WTC11 (cell line): ENCODE measurements around the gene RHOBTB3.

Experiments
- ATF1 ChIP-seq: sonication (generic); formaldehyde crosslinking; IDR thresholded peaks from 2 replicates; pipeline ENCODE4 v1.8.1; 2023; ENCODE audit warnings: mild to moderate bottlenecking, moderate library complexity, missing genetic modification reagents
- ATF3 ChIP-seq: sonication (generic); formaldehyde crosslinking; conservative IDR thresholded peaks from 2 replicates; pipeline ENCODE4 v1.8.1; 2022; ENCODE audit warnings: mild to moderate bottlenecking, missing genetic modification reagents
- CREB1 ChIP-seq: sonication (generic); formaldehyde crosslinking; IDR thresholded peaks from 2 replicates; pipeline ENCODE4 v1.8.0; 2023; ENCODE audit warnings: mild to moderate bottlenecking, missing genetic modification reagents
- ELF4 ChIP-seq: sonication (generic); formaldehyde crosslinking; IDR thresholded peaks from 2 replicates; pipeline ENCODE4 v1.8.1; 2022; ENCODE audit warnings: low read depth, mild to moderate bottlenecking, moderate library complexity, missing genetic modification reagents
- FOXP1 ChIP-seq: sonication (generic); formaldehyde crosslinking; IDR thresholded peaks from 2 replicates; pipeline ENCODE4 v1.8.0; 2022; ENCODE audit warnings: missing genetic modification reagents, mild to moderate bottlenecking, moderate library complexity, borderline replicate concordance
- JUN ChIP-seq: sonication (generic); formaldehyde crosslinking; IDR thresholded peaks from 2 replicates; pipeline ENCODE4 v1.8.0; 2023; ENCODE audit warnings: mild to moderate bottlenecking, missing genetic modification reagents
- SP1 ChIP-seq: sonication (generic); formaldehyde crosslinking; conservative IDR thresholded peaks from 2 replicates; pipeline ENCODE4 v1.8.1; 2022; ENCODE audit warnings: missing genetic modification reagents
- TCF7 ChIP-seq: sonication (generic); formaldehyde crosslinking; IDR thresholded peaks from 2 replicates; pipeline ENCODE4 v1.8.0; 2022; ENCODE audit warnings: mild to moderate bottlenecking, low read depth, missing genetic modification reagents, moderate library complexity
- ZNF317 ChIP-seq: sonication (generic); formaldehyde crosslinking; IDR thresholded peaks from 2 replicates; pipeline ENCODE4 v1.8.1; 2023; ENCODE audit warnings: low read depth, mild to moderate bottlenecking, moderate library complexity, missing genetic modification reagents, borderline replicate concordance
- ZNF423 ChIP-seq: fragments of 250-450 bp; sonication (Bioruptor Pico); IDR thresholded peaks from 2 replicates; pipeline ENCODE4 v2.1.2; 2022; ENCODE audit warnings: mild to moderate bottlenecking, moderate library complexity
- TF ChIP-seq, protein P1 (sequence below): fragments of 200-600 bp; IDR thresholded peaks from 2 replicates; pipeline ENCODE4 v1.8.0; 2022; ENCODE audit warnings: antibody characterized with exemption
- TF ChIP-seq, protein P2 (sequence below): sonication (generic); formaldehyde crosslinking; IDR thresholded peaks from 2 replicates; pipeline ENCODE4 v1.8.1; 2022; ENCODE audit warnings: low read depth, missing genetic modification reagents, borderline replicate concordance
- TF ChIP-seq, protein P3 (sequence below): sonication (generic); formaldehyde crosslinking; IDR thresholded peaks from 2 replicates; pipeline ENCODE4 v1.8.0; 2022; ENCODE audit warnings: mild to moderate bottlenecking, missing genetic modification reagents

DNA sequence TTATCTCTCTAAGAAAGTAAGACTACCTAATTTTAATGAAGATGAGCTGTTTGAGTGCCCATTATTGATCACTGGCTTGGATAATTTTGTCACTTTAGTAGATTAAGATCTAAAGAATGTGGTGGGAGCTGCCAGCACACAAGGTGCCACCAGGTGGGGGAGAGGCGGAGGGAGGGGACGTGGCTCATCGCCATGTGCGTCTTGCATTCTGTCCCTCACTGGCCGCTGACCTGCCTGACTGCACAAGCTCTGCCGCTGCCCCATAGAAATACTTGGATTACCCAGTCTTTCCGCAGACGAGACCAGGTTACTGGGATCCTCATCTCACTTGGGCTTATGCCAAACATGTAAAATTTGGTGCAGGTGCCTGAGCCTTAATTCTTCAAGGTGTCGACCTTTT lies 37.6 kb downstream of the RHOBTB3 start:
- TF ChIP-seq, protein P1, sequence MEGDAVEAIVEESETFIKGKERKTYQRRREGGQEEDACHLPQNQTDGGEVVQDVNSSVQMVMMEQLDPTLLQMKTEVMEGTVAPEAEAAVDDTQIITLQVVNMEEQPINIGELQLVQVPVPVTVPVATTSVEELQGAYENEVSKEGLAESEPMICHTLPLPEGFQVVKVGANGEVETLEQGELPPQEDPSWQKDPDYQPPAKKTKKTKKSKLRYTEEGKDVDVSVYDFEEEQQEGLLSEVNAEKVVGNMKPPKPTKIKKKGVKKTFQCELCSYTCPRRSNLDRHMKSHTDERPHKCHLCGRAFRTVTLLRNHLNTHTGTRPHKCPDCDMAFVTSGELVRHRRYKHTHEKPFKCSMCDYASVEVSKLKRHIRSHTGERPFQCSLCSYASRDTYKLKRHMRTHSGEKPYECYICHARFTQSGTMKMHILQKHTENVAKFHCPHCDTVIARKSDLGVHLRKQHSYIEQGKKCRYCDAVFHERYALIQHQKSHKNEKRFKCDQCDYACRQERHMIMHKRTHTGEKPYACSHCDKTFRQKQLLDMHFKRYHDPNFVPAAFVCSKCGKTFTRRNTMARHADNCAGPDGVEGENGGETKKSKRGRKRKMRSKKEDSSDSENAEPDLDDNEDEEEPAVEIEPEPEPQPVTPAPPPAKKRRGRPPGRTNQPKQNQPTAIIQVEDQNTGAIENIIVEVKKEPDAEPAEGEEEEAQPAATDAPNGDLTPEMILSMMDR: no peak
- TF ChIP-seq JUN (no peak), ZNF423 (CRISPR knock-in tag) (no peak), ZNF317 (CRISPR knock-in tag) (no peak), ELF4 (no peak), SP1 (CRISPR knock-in tag) (no peak), ATF3 (CRISPR knock-in tag) (no peak), ATF1 (CRISPR knock-in tag) (no peak), TCF7 (no peak), CREB1 (no peak), FOXP1 (CRISPR knock-in tag) (no peak)
- TF ChIP-seq, protein P2, sequence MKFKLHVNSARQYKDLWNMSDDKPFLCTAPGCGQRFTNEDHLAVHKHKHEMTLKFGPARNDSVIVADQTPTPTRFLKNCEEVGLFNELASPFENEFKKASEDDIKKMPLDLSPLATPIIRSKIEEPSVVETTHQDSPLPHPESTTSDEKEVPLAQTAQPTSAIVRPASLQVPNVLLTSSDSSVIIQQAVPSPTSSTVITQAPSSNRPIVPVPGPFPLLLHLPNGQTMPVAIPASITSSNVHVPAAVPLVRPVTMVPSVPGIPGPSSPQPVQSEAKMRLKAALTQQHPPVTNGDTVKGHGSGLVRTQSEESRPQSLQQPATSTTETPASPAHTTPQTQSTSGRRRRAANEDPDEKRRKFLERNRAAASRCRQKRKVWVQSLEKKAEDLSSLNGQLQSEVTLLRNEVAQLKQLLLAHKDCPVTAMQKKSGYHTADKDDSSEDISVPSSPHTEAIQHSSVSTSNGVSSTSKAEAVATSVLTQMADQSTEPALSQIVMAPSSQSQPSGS (CRISPR knock-in tag): no peak
- TF ChIP-seq, protein P3, sequence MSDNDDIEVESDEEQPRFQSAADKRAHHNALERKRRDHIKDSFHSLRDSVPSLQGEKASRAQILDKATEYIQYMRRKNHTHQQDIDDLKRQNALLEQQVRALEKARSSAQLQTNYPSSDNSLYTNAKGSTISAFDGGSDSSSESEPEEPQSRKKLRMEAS (CRISPR knock-in tag): no peak
